ENCODE results near the gene PIKFYVE. TPM values are rescaled to one million over a fixed set of nuclear protein-coding genes. Genes with fewer than 3 reads are reported as not detected.
A peak's percentile ranks its signal among the peaks of the same experiment; 100 is the strongest.

The PIKFYVE gene
- total RNA-seq, 1 experiment from 2014 or later: 27.2 TPM

DNA sequence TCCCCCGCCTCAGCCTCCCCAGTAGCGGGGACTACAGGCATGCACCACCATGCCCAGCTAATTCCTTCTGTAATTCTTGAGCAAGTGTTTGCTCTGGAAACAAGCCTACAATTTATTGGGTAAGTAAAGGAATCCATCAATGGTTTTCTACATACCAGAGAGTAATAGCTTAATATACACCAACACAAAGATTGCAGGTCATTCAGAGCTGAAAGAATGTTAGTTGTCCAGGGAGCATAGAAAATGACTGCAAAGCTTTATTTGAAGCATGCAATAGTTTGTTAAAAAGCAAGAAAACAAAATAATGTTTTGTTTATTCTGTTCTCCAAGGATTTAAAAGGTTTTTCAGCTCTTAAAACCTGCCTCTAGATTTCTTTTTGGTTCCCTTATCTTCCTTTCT is 16.8 kb upstream of the PIKFYVE start:
- DNase-seq: no peak
- H4K8ac ChIP-seq (replicated peaks; ENCODE audit: insufficient read length, low read depth, low read length): no peak overlapping the region
- H3K9me3 ChIP-seq (ENCODE audit: control insufficient read depth, low read depth, low read length): no peaks in the 10 kb centered on the region
- H2BK120ac ChIP-seq (ENCODE audit: low read depth, low read length, poor library complexity, severe bottlenecking): no peak overlapping the region
- no peaks in the 10 kb centered on the region for H4K20me1 ChIP-seq (ENCODE audit: control insufficient read depth, insufficient read depth, insufficient read length)
- H2BK20ac ChIP-seq (ENCODE audit: low read depth, low read length, poor library complexity, severe bottlenecking): no peak overlapping the region
- H3T11ph ChIP-seq (ENCODE audit: low read length): no peak overlapping the region
- TF ChIP-seq, protein P1, sequence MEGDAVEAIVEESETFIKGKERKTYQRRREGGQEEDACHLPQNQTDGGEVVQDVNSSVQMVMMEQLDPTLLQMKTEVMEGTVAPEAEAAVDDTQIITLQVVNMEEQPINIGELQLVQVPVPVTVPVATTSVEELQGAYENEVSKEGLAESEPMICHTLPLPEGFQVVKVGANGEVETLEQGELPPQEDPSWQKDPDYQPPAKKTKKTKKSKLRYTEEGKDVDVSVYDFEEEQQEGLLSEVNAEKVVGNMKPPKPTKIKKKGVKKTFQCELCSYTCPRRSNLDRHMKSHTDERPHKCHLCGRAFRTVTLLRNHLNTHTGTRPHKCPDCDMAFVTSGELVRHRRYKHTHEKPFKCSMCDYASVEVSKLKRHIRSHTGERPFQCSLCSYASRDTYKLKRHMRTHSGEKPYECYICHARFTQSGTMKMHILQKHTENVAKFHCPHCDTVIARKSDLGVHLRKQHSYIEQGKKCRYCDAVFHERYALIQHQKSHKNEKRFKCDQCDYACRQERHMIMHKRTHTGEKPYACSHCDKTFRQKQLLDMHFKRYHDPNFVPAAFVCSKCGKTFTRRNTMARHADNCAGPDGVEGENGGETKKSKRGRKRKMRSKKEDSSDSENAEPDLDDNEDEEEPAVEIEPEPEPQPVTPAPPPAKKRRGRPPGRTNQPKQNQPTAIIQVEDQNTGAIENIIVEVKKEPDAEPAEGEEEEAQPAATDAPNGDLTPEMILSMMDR (conservative IDR thresholded peaks at IDR 0.05): no peak
- no peak overlapping the region for H3K18ac ChIP-seq (ENCODE audit: insufficient read length, low read depth, low read length)
- Mint-ChIP-seq H3K27me3 (ENCODE audit: low read depth) (no peaks in the 10 kb centered on the region), H3K4me1 (peaks cover 34 to 40% of the 10 kb centered on the region in 2 experiments), H3K4me3 (no peak overlapping the region), H3K36me3 (ENCODE audit: insufficient read depth in 1 of 3, low read depth in 3 of 3) (peaks cover 67 to 90% (median 86%) of the 10 kb centered on the region in 3 experiments), H3K9me3 (no peaks in the 10 kb centered on the region), H3K27ac (peak overlapping the region in 2 of 3 experiments; percentile 43 to 53; a peak in 3 of 7 replicates)
- peaks cover 7% of the 10 kb centered on the region for H3K79me1 ChIP-seq (ENCODE audit: insufficient read depth, low read depth, low read length, poor library complexity, severe bottlenecking)
- no peak overlapping the region for H2AK5ac ChIP-seq (ENCODE audit: insufficient read length, low read length)
- H3K27ac ChIP-seq (ENCODE audit: insufficient read length, low read depth, low read length): no peak overlapping the region
- peaks cover 3% of the 10 kb centered on the region for H3K23me2 ChIP-seq (ENCODE audit: insufficient read length, low read depth, low read length, poor library complexity, severe bottlenecking)
- peaks cover 9% of the 10 kb centered on the region; the same call in 1 of the 2 replicates for H3K79me2 ChIP-seq (ENCODE audit: insufficient read depth, low read length)
- H4K91ac ChIP-seq (ENCODE audit: insufficient read length, low read depth, low read length): no peak overlapping the region
- no peak overlapping the region for H3K4me2 ChIP-seq (ENCODE audit: insufficient read depth, insufficient read length, low read length)
- H2AFZ ChIP-seq (ENCODE audit: low read length): no peak overlapping the region
- WGBS (ENCODE audit: extremely low coverage, insufficient read length, low lambda C conversion rate): no CpG with 5 or more reads among the region's 2 CpGs
- no peak overlapping the region for H3K23ac ChIP-seq (ENCODE audit: insufficient read length, low read depth, low read length)
- H2BK15ac ChIP-seq (ENCODE audit: low read depth, low read length): no peak overlapping the region
- H2BK5ac ChIP-seq (ENCODE audit: insufficient read length, low read length): no peak overlapping the region
- H3K56ac ChIP-seq (ENCODE audit: insufficient read length, low read depth, low read length): no peak overlapping the region
- H3K4me1 ChIP-seq (ENCODE audit: insufficient read depth, low read length): peaks cover 2% of the 10 kb centered on the region; the same call in 1 of the 2 replicates
- H3K14ac ChIP-seq (ENCODE audit: insufficient read depth, low read length): no peak overlapping the region
- no peak overlapping the region for H3K4ac ChIP-seq (ENCODE audit: low read depth, low read length)
- H2BK12ac ChIP-seq (ENCODE audit: insufficient read length, low read depth, low read length): no peak overlapping the region
- H4K5ac ChIP-seq (ENCODE audit: insufficient read length, low read depth, low read length): no peak overlapping the region
- H3K27me3 ChIP-seq (ENCODE audit: insufficient read depth, low read length): no peaks in the 10 kb centered on the region
- no peak overlapping the region for H3K9ac ChIP-seq (ENCODE audit: extremely low read depth, insufficient read length, low read length)
